ENCODE data around the gene RNF222.

Gene RNF222

GRCh38 chr17:8345052-8345690 lies 52.5 kb downstream of the RNF222 start:
- DNase-seq (ENCODE audit: low spot score) = no peak

- no peak for DNase-seq (ENCODE audit: low spot score)
These were observed 56.2 kb downstream of the RNF222 start for GRCh38 chr17:8341456-8341855.
